DOHH2 (cell line): Measurements from ENCODE around the gene GALNT18.

Source experiments
- CTCF ChIP-seq: fragments of 200-600 bp; sonication (generic); IDR thresholded peaks from one replicate; pipeline ENCODE4 v1.5.1; 2014; ENCODE audit warnings: antibody characterized with exemption, mild to moderate bottlenecking, low read depth, low read length; ENCODE audit not compliant: poor library complexity, severe bottlenecking
- EZH2phosphoT487 ChIP-seq: fragments of 200-600 bp; sonication (generic); IDR thresholded peaks from 2 replicates; pipeline ENCODE4 v1.6.1; 2017; ENCODE audit warnings: borderline replicate concordance, mild to moderate bottlenecking, antibody characterized with exemption, low read length, moderate library complexity, mixed read lengths

GRCh38 chr11:11659567-11660362 lies 38.0 kb upstream of the GALNT18 start:
- TF ChIP-seq CTCF (peak; percentile 40), EZH2phosphoT487 (no peak)
